Germinal center (tissue), 1 donor: ENCODE results near the gene PLXDC2.

ENCODE experiments used
- DNase-seq: peaks from one replicate; pipeline ENCODE4 v3.0.0; 2012; ENCODE audit warnings: mixed read lengths, low spot score

PLXDC2 gene

DNA sequence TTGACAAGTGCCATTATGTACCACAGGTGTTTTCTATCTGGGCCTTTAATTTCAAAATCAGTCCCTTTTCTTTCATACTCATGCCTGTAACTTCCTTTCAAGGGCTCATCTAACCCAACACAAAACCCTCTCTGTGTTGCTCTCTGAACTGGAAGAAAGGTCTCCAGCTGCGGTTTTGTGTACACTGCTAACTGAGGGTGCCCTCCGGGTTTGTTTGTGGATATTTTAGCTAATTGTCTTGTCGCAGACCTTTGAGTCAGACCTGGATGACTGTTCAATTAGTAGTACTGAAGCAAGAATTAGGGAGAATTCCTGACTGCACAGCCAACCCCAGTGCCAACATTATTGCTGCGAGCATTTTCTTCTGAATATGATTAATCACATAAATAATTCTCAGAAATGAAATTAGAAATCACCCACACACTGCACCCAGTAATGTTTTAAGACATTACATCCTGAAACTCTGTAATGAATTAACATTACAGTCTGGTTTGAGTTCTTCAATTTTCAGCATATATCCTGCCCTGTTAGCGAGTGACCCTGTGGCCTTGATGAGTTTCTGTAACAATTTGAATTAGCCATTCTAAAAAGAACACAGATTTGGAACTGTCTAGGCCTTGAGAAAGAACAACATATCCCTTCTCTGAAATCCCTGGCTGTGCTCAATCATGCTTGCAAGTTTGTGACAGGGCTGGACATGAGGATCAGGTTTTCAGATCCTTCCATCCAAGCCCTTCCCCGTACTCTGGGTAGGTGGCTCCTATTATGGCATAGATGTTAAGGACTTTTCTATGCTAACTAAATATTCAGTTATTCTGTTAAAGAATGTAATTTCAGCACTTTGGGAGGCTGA, 460.1 kb downstream of the PLXDC2 start:
- DNase-seq, result no peak

DNA sequence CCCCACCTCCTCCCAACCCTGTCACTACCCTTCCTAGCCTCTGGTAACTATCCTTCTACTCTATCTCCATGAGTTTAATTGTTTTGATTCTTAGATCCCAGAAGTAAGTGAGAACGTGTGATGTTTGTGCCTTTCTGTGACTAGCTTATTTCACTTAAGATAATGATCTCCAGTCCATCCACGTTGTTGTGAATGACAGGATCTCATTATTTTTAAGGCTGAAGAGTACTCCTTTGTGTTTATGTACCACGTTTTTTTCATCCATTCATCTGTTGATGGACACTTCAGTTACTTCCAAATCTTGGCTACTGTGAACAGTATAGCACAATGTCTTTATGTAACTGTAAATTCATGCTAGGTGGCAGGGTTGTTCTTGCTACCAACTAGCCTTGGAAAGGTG, 461.6 kb downstream of the PLXDC2 start:
- DNase-seq, result no peak

DNA sequence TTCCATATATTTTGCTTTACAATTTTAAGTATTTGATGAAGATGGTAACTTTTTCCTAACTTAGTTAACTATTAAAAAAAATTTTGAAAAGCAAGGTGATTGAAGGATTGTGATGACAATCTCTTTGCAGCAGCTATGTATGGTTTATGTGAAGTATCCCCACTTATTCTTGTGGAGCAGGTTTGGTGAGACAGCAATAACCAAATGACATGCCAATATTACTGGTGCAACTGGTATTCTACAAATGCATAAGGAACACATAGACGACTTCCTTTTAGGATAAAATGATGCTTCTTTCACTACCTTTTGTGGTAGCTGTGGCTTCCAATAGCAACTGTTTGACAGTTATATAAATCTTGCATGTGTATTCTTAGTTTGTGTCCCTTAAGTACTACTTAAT, 465.3 kb downstream of the PLXDC2 start:
- no peak for DNase-seq

DNA sequence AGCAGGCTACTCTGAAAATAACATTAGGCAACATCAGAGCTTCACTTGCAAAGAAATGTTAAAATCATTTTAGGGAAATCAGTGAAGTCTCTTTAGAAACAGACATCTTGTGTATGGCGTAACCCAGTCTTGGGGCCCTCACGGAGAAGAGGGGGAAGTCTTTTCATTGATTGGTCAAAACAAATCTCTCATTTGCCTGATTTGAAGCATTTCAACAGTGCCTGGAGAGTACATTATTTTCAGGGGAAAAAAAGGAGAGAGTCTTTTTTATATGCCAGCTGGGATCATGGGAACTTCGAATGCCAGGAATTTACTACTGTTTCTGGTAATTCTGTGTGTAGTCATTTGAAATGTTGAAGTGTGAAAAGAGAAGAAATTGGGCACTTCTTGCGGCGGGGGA, 471.4 kb downstream of the PLXDC2 start:
- no peak for DNase-seq

DNA sequence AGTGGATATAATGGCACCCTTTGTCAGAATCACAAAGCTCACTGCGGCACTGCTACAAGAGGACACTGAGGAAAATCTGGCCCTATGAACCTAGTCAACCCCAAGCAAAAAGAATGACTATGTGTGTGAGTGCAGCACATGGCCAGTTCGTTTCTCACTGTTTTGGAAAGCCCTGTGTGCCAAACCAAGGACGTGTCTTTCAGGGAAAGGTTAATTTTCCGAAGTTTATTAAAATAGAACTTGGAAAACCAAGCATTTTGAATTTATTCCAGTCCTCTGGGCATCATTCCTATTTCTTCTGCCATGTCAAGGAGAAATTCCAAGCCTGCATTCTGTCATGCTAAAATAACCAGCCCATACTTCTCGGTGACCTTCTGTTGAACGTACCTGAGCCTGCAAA, 471.8 kb downstream of the PLXDC2 start:
- no peak for DNase-seq

DNA sequence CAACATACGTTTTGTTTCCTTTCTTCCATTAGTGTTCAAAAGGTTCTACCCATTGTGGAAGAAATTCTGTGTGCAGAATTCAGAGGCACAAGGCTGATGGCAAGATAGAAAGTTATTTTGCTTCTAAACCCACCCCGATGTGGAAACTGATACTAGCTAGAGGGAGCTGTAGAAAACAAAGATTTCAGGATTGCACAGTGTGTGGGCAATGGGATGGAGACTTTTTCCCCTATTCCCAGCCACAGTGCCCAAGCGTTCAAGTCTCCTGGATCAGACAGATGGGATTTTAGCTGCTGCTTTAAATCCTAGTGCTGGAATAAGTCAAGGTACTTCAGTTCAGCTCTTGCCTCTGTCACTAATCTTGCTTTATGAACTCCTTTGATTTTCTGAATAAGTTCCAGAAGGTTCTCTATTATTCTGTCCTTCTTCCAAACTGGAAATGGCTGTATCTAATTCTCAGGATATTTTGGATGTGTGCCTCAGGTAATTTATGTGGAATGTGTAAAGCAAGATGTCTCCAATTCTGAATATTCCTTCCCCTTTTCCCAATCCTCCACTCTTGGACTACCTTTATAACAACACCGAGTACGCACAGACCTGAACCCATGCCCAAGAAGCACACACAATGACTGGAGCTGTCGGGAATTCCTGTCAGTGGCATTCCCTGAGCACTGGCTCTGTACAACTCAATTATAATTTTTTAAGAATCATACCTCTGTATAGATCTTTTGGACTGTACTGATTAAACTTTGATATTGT, 473.0 kb downstream of the PLXDC2 start:
- no peak for DNase-seq

DNA sequence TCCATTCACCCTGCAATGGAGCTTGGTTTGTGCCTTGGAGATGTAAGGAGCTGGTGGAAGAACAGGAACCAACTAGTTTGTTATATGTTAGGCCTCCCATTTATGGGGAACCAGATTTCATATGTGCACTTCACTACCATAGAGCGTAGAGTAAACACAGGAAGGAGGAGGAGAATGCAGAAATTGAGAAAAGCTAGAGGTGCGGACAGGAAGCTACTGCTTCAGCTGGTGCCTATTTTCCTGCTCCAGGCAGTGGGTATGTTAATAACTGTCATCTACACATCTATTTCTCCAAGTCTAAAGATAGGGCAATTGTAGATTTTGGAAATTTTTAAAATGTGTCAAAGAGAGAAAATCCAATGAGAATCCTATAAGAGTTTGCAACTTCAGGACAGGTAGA, 482.2 kb downstream of the PLXDC2 start:
- no peak for DNase-seq

DNA sequence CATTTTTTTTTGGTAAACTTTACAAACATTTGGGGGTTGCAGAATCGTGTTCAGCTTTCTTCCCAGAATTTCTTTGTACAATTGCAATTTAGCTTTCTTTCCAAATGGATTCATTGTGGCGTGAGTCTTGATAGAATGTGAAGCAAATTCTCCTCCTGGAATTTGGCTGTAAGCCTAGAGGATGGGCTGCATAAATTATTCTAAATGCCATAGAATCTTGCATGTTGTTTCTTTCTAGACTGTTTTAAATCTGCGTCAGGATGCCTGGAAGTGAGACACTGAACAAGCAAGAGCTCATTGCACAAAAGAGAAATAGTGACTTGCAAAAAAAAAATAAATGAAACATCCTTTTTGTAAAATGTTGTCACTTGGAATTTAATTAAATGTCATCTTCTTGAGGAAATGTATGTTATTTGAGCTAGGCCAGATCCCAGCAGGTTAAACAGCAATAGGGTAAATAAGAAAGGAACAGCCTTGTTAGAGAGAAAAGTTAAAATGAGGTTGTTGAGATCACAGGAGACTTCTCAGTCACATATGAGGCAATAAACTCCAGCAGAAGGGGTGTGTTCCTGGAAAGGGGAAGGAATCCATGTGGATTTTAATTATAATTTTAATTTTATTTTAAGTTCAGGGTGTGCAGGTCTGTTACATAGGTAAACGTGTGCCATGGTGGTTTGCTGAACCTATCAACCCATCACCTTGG, 483.0 kb downstream of the PLXDC2 start:
- no peak for DNase-seq

DNA sequence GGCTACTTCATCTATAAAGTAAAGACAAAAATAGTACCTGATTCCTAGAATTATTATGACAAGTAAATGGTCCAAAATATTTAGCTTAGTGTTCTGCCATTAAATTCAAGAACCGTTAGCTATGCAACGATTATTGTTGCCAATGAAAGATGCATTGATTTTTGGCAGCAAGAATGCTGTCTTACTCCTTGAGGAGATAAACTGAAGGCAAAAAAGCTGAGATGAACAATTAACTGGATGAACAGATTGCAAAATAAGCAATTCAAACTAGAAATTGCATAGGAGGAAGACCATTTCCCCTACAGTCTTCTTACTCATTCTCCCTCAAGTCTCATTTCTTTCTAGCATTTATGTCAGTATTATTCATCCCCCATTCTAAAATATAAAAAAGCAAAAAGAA, 484.5 kb downstream of the PLXDC2 start:
- DNase-seq, result no peak

DNA sequence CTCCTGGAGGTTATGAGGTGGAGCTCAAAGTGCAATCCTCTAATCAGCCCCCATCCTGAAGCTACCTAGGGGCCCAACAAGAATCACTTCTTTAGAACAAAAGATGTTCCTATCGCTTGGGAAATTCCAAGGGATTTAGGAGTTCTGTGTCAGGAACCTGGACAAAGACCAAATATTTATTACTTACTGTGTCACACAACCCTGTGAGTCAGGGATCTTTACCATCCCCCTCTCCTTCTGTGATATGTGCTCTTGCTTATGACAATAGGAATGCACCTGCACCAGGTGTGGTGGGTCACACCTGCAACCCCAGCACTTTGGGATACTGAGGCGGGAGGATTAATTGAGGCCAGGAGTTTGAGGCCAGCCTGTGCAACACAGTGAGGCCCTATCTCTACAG, 485.8 kb downstream of the PLXDC2 start:
- no peak for DNase-seq

DNA sequence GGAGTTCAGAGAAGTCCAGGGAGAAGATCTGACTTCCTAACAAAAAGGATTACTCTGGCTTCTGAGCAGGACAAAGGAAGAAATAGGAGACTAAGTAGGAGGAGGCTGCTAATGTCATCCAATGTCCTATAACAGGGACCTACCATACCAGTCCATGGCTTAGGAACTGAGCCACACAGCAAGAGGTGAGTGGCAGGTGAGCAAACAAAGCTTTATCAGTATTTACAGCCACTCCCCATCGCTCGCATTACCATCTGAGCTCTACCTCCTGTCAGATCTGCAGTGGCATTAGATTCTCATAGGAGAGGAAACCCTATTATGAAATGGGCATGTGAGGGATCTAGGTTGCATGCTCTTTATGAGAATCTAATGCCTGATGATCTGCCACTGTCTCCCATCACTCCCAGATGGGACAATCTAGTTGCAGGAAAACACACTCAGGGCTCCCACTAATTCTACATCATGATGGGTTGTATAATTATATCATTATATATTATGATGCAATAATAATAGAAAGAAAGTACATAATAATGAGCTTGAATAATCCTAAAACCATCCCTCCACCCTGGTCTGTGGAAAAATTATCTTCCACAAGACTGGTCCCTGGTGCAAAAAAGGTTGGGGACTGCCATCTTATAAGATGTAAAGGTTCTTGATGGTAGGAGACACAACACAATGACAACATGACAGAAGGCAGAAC, 487.4 kb downstream of the PLXDC2 start:
- no peak for DNase-seq

DNA sequence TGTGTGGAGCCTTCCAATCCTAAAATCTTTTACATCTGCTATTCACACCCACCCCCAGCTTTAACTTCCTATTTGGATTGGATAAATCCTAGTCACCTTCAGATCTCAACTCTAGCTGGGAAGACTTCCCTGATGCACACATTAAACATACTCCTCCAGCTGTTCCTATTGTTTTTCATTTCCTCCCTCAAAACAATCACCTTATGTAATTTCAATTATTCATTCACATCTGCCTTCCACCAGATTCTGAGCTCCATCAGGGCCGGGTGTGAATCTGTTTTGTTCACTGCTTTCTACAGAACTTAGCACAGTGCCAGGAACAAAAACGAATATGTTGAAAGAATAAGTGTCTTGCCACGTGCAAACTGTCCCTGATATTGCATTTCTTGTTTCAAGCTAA, 497.4 kb downstream of the PLXDC2 start:
- no peak for DNase-seq

DNA sequence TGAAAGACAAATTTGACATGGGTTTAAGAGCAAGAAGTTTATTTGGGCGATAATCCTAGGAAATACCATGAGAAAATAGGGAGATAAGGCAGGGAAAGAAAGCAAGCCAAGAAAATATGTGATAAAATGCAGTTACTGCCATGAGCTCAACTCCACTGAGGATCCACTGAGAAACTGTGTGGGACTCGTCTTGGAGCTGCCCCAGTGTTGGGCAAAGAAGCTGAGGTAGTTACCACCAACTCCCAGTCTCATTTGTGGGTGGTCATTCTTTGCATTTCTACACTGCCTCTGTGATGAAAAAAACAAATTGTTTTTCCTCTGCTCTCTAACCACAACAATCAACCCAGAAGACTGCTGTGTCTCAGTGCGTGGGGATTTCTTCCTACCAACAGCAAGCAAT, 498.2 kb downstream of the PLXDC2 start:
- no peak for DNase-seq

DNA sequence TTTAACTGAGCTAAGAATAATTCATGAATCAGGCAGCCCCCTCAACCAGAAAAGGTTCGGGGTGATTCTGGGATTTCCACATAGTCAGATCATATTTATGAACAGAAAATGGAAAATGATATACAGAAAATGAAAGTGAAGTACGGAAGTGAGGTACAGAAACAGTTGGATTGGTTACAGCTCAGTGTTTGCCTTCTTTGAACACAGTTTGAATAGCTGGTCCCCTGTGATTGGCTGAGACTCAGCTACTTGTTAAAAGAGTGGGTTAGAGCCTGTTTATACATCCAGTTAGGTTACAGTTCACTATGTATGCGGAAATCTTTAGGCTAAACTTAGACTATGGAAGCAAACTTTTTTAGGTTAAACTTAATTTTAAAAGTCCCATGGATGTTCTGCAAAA, 511.7 kb downstream of the PLXDC2 start:
- no peak for DNase-seq

DNA sequence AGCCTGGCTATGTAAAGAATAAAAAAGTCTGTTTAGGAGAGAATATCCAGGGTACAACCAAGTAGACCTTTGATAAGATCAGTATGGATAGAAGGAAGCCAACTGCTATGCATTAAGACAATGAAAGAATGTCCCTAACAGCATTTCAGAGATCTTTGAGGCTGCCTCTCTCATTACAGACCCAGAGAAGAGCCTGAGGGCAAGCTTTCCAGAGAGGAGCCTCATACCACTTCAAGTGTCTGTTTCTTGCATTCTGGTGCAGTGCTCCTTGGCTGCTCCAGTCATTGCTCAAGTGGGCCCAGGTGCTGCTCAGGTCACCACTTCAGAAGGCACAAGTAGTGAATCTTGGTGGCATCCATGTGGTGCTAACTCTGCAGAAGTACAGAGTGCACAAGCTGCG, 514.0 kb downstream of the PLXDC2 start:
- DNase-seq, result no peak

DNA sequence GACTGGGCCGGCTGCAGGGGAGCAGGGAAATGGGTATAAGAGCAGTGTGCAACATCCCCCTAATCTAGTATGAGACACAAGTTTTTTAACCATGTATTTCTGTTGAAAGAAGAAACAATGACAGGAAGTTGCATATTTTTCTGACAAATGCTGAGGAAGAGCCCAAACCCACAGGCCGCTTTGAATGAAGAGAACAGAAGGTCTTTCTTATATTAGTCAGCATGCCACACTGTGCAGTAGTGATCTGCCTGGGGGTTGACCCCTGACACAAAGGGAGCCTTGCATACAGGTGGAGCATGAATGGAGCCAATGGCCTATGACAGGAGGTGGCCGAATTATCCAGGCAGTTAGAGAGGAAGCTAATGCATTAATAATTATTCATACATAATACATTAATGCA, 518.3 kb downstream of the PLXDC2 start:
- no peak for DNase-seq
